Upper lobe of left lung (tissue), 6 donors: ENCODE data around the gene RRP9. TPM values are rescaled to one million over a fixed set of nuclear protein-coding genes. Genes with fewer than 3 reads are reported as not detected.
"Not testable (repeated sequence)": the region's sequence is repeated elsewhere in the genome, so short reads cannot be mapped to it uniquely, and the experiment has no call there.

Experiments used
- ATAC-seq, 2 donors: fragments of 200-7000 bp; cut with Tn5 transposase; one replicate each; pipeline ENCODE4 v1.9.1; 2022; ENCODE audit warnings: mild to moderate bottlenecking in 2 of 2, moderate library complexity in 2 of 2; ENCODE audit not compliant: low FRiP score in 2 of 2
- DNase-seq, 2 donors: peaks; one replicate each; pipeline ENCODE4 v3.0.0-alpha.2; 2019 to 2020
- H3K27ac ChIP-seq, 4 donors: fragments of 200-600 bp; sonication (generic); one replicate each; pipeline ENCODE4 v1.5.1; 2016 to 2019
- H3K27me3 ChIP-seq, 4 donors: fragments of 200-600 bp; sonication (generic); one replicate each; pipeline ENCODE4 v1.5.1; 2017 to 2019
- H3K36me3 ChIP-seq, 4 donors: fragments of 200-600 bp; sonication (generic); one replicate each; pipeline ENCODE4 v1.5.1; 2016 to 2019
- H3K4me1 ChIP-seq, 4 donors: fragments of 200-600 bp; sonication (generic); one replicate each; pipeline ENCODE4 v1.5.1; 2018 to 2019
- H3K4me3 ChIP-seq, 4 donors: fragments of 200-600 bp; sonication (generic); one replicate each; pipeline ENCODE4 v1.5.1; 2017 to 2019; ENCODE audit warnings: mild to moderate bottlenecking in 2 of 4, moderate library complexity in 1 of 4
- H3K9me3 ChIP-seq, 4 donors: fragments of 200-600 bp; sonication (generic); one replicate each; pipeline ENCODE4 v1.5.1; 2018 to 2019
- CTCF ChIP-seq, 6 experiments: fragments of 450-650 bp in 4 of 6; fragments of 200-600 bp in 2 of 6; sonication (generic) in 2 of 6; IDR thresholded peaks; one replicate each; pipeline ENCODE4 v1.5.1; 2016 to 2019; ENCODE audit warnings: antibody characterized with exemption in 6 of 6
- EP300 ChIP-seq, 4 donors: sonication (generic); formaldehyde crosslinking; IDR thresholded peaks; one replicate each; pipeline ENCODE4 v1.5.1; 2017; ENCODE audit warnings: antibody characterized with exemption in 4 of 4, control low read depth in 2 of 4
- POLR2A ChIP-seq, 4 donors: fragments of 450-650 bp; IDR thresholded peaks; one replicate each; pipeline ENCODE4 v1.5.1; 2016 to 2017; ENCODE audit warnings: antibody characterized with exemption in 4 of 4, mild to moderate bottlenecking in 2 of 4
- POLR2AphosphoS5 ChIP-seq, 2 donors: sonication (generic); formaldehyde crosslinking; IDR thresholded peaks; one replicate each; pipeline ENCODE4 v1.5.1; 2017; ENCODE audit warnings: antibody characterized with exemption in 2 of 2
- WGBS, 2 donors: methylation state at CpG; one replicate each; pipeline ENCODE4 v1.1.5; 2017 to 2018; 5-methylcytosine and 5-hydroxymethylcytosine counted together
- total RNA-seq, 6 donors: library from RNA; depleted of rRNA in 4 of 6; stranded (reverse); fragments of >200 nt in 4 of 6; gene quantifications; one replicate each; pipeline versions ENCODE4 v1.1.0 to v1.2.1, GENCODE V29; 2016 to 2021
- donor health status: DM: no; HTN: no; CAD: no; lungs with moderate emphysema.
- donor health status: DM: no; HTN: yes; CAD: no; lungs with severe emphysema.

RRP9 gene
- total RNA-seq: 10 to 100 TPM; 10.7 to 30.4 (median 19.8) TPM

- TF ChIP-seq POLR2AphosphoS5 (IDR thresholded peaks at IDR 0.05) (peak; percentile 78 to 87), CTCF (IDR thresholded peaks at IDR 0.05) (peak; percentile 97 to 100 (median 100)), POLR2A (IDR thresholded peaks at IDR 0.05) (peak in 3 of 4 donors; percentile 37 to 81 (median 80)), EP300 (IDR thresholded peaks at IDR 0.05) (no peak)
- no peaks in the 10 kb centered on the region for H3K9me3 ChIP-seq
- H3K36me3 ChIP-seq: peaks cover 6 to 33% (median 15%) of the 10 kb centered on the region in 4 donors
- peaks cover 28 to 36% (median 31%) of the 10 kb centered on the region in 4 donors for H3K4me1 ChIP-seq
- DNase-seq (peak; percentile 99 to 100), ATAC-seq (peak; percentile 96 to 97)
- peak within 1 kb of the TSS; percentile 61 to 91 (median 79) for H3K4me3 ChIP-seq
- H3K27me3 ChIP-seq: no peaks in the 10 kb centered on the region
- WGBS, 2 donors: 1 to 3% methylated on average over 20 to 33 of the region's 67 CpGs
- peak within 1 kb of the TSS; percentile 90 to 94 (median 93) for H3K27ac ChIP-seq
Measured at GRCh38 chr3:51941798-51942602, at the start of gene RRP9, which contains the start of gene PARP3. Gene RRP9, minus strand, starts transcription at chr3:51941904. Its CDS starts 37 bp downstream, at chr3:51941867. Gene PARP3, plus strand, starts transcription at chr3:51942363. Its CDS starts 993 bp downstream, at chr3:51943356.

- 81 to 94% methylated on average over 20 to 28 of the region's 38 CpGs for WGBS, 2 donors
- peak in 1 of 2 donors; percentile 82 for DNase-seq
Measured at GRCh38 chr3:51990501-51990971, 48.8 kb upstream of the RRP9 start.

GRCh38 chr3:51988286-51989146, 46.8 kb upstream of the RRP9 start:
- H3K27ac ChIP-seq: no peak overlapping the region
- 80 to 88% methylated on average over 15 of the region's 15 CpGs for WGBS, 2 donors
- TF ChIP-seq POLR2AphosphoS5 (IDR thresholded peaks at IDR 0.05) (no peak), POLR2A (IDR thresholded peaks at IDR 0.05) (no peak), CTCF (IDR thresholded peaks at IDR 0.05) (no peak), EP300 (IDR thresholded peaks at IDR 0.05) (no peak)
- no peaks in the 10 kb centered on the region for H3K9me3 ChIP-seq
- H3K4me3 ChIP-seq: no peak overlapping the region
- no peak for DNase-seq
- ATAC-seq: no peak
- no peaks in the 10 kb centered on the region for H3K27me3 ChIP-seq
- peaks cover 4 to 27% (median 13%) of the 10 kb centered on the region in 4 donors for H3K36me3 ChIP-seq
- H3K4me1 ChIP-seq: peaks cover 11 to 19% (median 14%) of the 10 kb centered on the region in 4 donors

More at GRCh38 chr3:51990501-51990971, 48.8 kb upstream of the RRP9 start:
- ATAC-seq, H3K4me3 ChIP-seq, H3K27ac ChIP-seq, H3K9me3 ChIP-seq, H3K27me3 ChIP-seq: not testable (repeated sequence)
- H3K4me1 ChIP-seq: peaks cover 16 to 27% (median 19%) of the 10 kb centered on the region in 4 donors
- H3K36me3 ChIP-seq: peaks cover 14 to 41% (median 25%) of the 10 kb centered on the region in 4 donors

GRCh38 chr3:51987568-51987967, 45.9 kb upstream of the RRP9 start:
- TF ChIP-seq POLR2AphosphoS5 (IDR thresholded peaks at IDR 0.05) (no peak), EP300 (IDR thresholded peaks at IDR 0.05) (no peak), CTCF (IDR thresholded peaks at IDR 0.05) (no peak), POLR2A (IDR thresholded peaks at IDR 0.05) (no peak)
- Histone ChIP-seq H3K4me1 (peaks cover 12 to 17% (median 14%) of the 10 kb centered on the region in 4 donors), H3K36me3 (peaks cover 0 to 17% (median 7%) of the 10 kb centered on the region in 4 donors), H3K9me3 (no peaks in the 10 kb centered on the region), H3K27me3 (no peaks in the 10 kb centered on the region), H3K4me3 (no peak overlapping the region), H3K27ac (no peak overlapping the region)
- DNase-seq: no peak
- 92 to 95% methylated on average over 7 of the region's 7 CpGs for WGBS, 2 donors
- no peak for ATAC-seq
